Neutrophil (primary cell): ENCODE measurements around the gene ACBD6.

Experiments used
- H3K27ac ChIP-seq: fragments of 200-600 bp; sonication (generic); 2 replicates; pipeline ENCODE4 v1.5.1; 2016; ENCODE audit warnings: mild to moderate bottlenecking, moderate library complexity
- H3K27me3 ChIP-seq: fragments of 200-600 bp; sonication (generic); 2 replicates; pipeline ENCODE4 v1.6.0; 2016; ENCODE audit warnings: mild to moderate bottlenecking
- H3K36me3 ChIP-seq: fragments of 200-600 bp; sonication (generic); 2 replicates; pipeline ENCODE4 v1.5.1; 2017
- H3K4me1 ChIP-seq, 2 experiments: fragments of 200-600 bp in 1 of 2; sonication (generic) in 1 of 2; 1 replicate in 1 of 2; 2 replicates in 1 of 2; pipeline versions ENCODE4 v1.5.1 to v1.6.1; 2013 to 2016; ENCODE audit warnings: low read depth in 1 of 2, low read length in 1 of 2, mild to moderate bottlenecking in 1 of 2, moderate library complexity in 1 of 2; ENCODE audit not compliant: control insufficient read depth in 1 of 2, insufficient read depth in 1 of 2
- H3K4me3 ChIP-seq, 2 experiments: fragments of 200-600 bp in 1 of 2; sonication (generic) in 1 of 2; 1 replicate in 1 of 2; 2 replicates in 1 of 2; pipeline ENCODE4 v1.5.1; 2013 to 2016; ENCODE audit warnings: low read depth in 1 of 2, low read length in 1 of 2, mild to moderate bottlenecking in 1 of 2, moderate library complexity in 1 of 2
- H3K9me3 ChIP-seq: fragments of 200-600 bp; sonication (generic); 2 replicates; pipeline ENCODE4 v1.5.1; 2016
- CTCF ChIP-seq: fragments of 200-600 bp; sonication (generic); IDR thresholded peaks from 2 replicates; pipeline ENCODE4 v1.5.1; 2016; ENCODE audit warnings: antibody characterized with exemption

ACBD6 gene

GRCh38 chr1:180270530-180271271 lies 231.7 kb downstream of the ACBD6 start:
- no peaks in the 10 kb centered on the region for H3K36me3 ChIP-seq

GRCh38 chr1:180269645-180270529 lies 232.5 kb downstream of the ACBD6 start:
- Histone ChIP-seq H3K4me3 (no peak overlapping the region), H3K36me3 (no peaks in the 10 kb centered on the region), H3K27me3 (peaks cover 10% of the 10 kb centered on the region), H3K9me3 (no peaks in the 10 kb centered on the region), H3K27ac (peak overlapping the region; percentile 65), H3K4me1 (peaks cover 25 to 31% of the 10 kb centered on the region in 2 experiments)
- no peak for TF ChIP-seq CTCF

More at GRCh38 chr1:180270530-180271271, 231.7 kb downstream of the ACBD6 start:
- Histone ChIP-seq H3K4me1 (peaks cover 25 to 31% of the 10 kb centered on the region in 2 experiments), H3K4me3 (no peak overlapping the region), H3K27me3 (peaks cover 2% of the 10 kb centered on the region), H3K9me3 (no peaks in the 10 kb centered on the region), H3K27ac (peak overlapping the region; percentile 65)
- TF ChIP-seq CTCF = no peak

GRCh38 chr1:180268556-180269075 lies 233.8 kb downstream of the ACBD6 start:
- no peak overlapping the region for H3K4me3 ChIP-seq
- TF ChIP-seq CTCF = no peak
- H3K27ac ChIP-seq = peak overlapping the region; percentile 45
- H3K9me3 ChIP-seq = no peaks in the 10 kb centered on the region
- peaks cover 16% of the 10 kb centered on the region for H3K27me3 ChIP-seq
- H3K36me3 ChIP-seq = no peaks in the 10 kb centered on the region
- H3K4me1 ChIP-seq = peaks cover 25 to 31% of the 10 kb centered on the region in 2 experiments

- Histone ChIP-seq H3K4me3 (no peak overlapping the region), H3K27me3 (peaks cover 22% of the 10 kb centered on the region), H3K9me3 (no peaks in the 10 kb centered on the region), H3K4me1 (peaks cover 25 to 31% of the 10 kb centered on the region in 2 experiments), H3K36me3 (no peaks in the 10 kb centered on the region), H3K27ac (peak overlapping the region; percentile 45)
- TF ChIP-seq CTCF = no peak
Observed at GRCh38 chr1:180267761-180268555, 234.4 kb downstream of the ACBD6 start.

GRCh38 chr1:180267211-180267561 lies 235.2 kb downstream of the ACBD6 start:
- Histone ChIP-seq H3K27ac (no peak overlapping the region), H3K27me3 (peaks cover 29% of the 10 kb centered on the region), H3K4me1 (peaks cover 25 to 31% of the 10 kb centered on the region in 2 experiments), H3K36me3 (no peaks in the 10 kb centered on the region), H3K4me3 (no peak overlapping the region), H3K9me3 (no peaks in the 10 kb centered on the region)
- no peak for TF ChIP-seq CTCF
